Activated naive CD8-positive, alpha-beta T cell treated with anti-CD3 and anti-CD28 coated beads, Interleukin-2, amount 50 U/mL, for 16 hours (primary cell): ENCODE data around the gene PLA2G2E.

Experiments used
- DNase-seq: peaks from one replicate; pipeline ENCODE4 v3.0.0-alpha.2; 2020; ENCODE audit warnings: low read depth, low spot score

PLA2G2E gene, protein sequence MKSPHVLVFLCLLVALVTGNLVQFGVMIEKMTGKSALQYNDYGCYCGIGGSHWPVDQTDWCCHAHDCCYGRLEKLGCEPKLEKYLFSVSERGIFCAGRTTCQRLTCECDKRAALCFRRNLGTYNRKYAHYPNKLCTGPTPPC

DNA sequence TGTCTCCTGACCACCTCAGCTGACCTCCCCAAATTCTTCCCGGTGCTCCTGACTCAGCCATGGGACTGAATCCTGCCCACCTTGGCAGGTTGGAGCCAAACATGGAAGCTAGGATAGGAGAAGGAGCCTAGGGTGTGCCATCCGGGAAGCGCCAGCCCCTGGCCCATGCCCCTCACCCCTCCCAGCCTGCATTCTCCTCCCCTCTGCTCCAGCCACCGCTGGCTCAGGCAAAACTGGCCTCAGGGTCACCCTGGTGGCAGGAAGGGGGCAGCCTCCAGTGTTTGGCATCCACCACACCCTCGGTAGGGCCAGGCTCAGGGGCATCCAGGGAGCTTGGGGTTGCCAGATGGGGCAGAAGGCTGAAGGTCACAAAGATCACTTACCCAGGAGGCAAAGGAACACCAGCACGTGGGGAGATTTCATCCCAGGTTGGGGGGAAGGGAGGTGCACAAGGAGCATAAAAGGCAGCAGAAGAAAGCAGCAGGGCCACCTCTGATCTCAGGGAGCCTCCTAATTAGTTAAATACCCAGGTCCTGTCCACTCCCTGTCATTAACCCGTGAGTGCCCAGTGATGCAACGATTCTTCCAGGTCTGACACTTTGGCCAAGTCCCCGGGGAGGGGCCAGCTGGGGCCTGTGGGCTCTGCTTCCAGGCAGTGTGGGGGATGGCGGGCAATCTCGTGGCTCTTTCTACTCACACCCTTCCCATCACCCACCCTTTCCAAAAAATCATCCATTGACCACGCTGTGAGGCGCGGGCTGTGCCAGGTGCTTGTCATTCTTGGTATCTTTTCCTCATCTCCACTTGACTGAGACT, at the start of gene PLA2G2E:
PLA2G2E (minus strand) TSS at position 481 of the 816 bp plus-strand sequence; CDS start at position 423, 58 bp downstream.
- DNase-seq: no peak

DNA sequence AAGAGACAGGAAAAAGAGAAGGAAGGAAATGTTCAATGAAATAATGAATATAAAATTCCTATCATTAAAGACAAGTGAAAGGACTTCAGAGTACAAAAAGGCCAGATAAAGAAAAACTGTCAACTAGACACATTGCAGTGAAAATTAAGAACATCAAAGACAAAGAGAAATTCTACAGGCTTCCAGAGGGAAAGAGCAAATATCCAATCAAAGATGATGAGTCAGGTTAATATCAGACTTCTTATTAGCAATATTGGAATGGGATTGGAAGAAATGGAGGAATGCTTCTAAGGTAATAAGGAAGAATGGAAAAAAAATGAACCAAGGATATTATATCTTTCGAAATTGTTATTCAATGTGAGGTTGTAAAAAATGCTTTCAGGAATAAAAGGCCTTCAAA, 48.2 kb upstream of the PLA2G2E start:
- DNase-seq: no peak

DNA sequence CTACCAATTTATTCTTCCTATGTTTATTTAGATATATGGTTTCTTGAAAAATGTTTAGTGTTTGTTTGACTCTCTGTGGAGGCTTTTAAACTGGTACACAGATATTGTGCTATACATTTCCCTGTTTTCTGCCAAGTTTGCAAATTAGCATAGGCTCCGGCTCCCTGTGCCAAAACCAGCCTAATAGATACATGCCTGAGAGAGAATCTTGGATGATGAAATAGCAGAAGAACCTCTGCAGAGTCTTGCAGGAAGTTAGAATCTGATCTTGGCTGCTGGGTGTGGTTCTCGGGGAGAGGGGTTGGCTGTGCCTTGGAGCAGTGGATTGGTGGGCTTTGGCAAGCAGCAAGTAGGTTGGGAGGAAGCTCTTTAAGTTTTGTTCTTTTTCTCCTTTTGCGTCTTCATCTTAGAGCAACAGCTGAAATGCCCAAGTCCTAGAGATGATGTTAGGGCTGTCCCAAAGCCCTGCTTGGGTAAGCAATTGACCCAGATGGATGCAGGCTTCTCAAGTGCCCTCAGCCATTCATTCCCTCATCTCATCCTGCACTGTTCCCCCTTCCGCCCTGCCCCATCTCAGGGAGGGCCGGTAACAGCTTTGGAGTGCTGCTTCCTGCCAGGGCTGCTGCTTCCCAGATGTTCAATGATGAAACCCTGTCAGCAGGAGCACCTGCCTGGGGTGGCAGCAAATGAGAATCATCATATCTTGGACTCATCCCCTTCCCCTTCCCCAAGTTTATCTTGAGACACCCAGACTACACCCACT, 46.7 kb upstream of the PLA2G2E start:
- no peak for DNase-seq

DNA sequence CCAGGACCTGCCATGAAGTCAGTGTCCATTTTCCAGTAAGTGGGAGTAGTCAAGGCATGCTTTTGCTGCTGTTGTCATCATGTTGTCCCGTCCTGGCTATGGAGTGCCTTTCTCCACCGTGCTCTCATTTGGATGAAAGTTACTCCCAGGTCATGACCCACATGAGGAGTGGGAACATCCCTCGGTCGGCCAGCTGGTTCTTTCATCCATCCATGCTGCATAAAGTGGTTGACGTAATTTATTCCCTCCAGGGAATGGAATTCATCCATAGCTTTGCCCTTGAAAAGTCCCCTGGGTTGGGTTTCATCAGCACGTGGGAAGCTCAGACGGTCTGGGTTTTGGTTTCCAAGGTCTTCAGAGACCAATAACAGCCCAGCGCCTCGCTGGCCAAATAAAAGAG, 44.4 kb upstream of the PLA2G2E start:
- no peak for DNase-seq

DNA sequence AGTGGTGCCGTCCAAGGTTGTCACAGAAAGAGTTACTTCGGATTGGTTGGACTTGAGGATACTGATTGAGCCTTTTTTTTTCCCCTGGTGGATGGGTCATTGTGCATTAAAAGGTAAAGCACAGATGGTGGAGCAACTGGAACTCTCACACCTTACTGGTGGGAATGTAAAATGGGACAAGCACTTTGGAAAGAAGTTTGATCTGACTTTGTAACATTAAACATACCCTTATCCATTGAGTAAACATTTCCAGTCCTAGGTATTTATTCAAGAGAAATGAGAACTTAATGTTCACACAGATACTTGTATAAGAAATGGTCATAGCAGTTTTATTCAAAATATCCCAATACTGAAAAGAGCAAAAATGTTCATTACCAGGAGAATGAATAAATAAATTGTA, 41.1 kb upstream of the PLA2G2E start:
- DNase-seq: no peak

DNA sequence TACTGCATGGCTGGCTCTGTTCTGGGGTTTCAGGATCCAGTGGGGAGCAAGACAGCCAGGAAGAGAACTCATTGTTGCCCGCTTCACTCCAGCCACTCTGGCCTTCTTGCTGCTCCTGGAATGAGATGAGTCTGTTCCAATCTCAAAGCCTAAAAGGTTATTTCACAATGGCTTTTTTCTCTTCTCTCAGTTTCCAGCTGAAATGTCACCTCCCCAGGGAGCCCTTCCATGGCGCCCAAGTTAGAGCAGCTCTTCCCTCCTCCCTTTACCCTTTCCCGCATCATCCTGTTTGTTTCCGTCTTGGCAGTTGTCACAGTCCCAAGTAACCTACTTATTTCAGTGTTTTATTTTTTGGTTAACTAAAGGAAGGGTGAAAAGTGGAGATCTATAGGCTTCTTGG, 40.2 kb upstream of the PLA2G2E start:
- no peak for DNase-seq

DNA sequence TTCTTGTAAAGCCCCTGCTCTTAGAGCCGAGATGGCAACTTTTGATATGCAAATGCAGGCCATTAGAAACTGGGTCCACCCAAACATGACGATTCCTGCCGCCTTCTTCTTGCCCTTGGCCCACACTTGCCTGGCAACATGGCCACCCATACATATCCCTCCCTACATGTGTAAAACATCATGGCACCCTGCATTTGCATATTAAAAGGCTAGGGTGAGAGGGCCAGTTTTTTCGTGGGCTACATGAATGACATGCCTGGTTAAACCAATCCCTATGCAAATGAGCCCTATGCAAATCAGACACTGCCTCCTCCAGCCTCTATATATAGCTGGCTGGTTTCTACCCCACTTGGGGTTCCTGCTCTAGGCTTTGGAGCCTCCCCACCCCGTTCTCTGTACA, 37.2 kb upstream of the PLA2G2E start:
- no peak for DNase-seq

DNA sequence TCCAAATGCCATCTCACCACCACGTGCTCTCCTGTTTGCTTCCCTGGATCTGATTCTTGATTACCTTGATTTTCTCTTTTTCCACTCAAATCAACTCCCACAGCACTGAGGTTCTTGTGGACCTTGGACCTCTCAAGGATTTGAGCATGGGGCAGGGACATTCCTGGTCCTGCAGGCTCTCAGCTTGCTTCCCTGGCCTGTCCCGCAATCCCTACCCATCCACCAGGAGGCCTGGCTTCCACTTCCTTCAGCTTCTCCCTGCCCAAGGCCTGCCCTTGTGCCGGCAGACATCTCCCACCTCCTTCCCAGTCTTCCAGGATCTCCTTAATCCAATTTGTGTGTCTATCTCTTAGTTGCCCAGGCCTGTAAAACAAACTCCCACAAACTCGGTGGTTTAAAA, 34.4 kb upstream of the PLA2G2E start:
- no peak for DNase-seq

DNA sequence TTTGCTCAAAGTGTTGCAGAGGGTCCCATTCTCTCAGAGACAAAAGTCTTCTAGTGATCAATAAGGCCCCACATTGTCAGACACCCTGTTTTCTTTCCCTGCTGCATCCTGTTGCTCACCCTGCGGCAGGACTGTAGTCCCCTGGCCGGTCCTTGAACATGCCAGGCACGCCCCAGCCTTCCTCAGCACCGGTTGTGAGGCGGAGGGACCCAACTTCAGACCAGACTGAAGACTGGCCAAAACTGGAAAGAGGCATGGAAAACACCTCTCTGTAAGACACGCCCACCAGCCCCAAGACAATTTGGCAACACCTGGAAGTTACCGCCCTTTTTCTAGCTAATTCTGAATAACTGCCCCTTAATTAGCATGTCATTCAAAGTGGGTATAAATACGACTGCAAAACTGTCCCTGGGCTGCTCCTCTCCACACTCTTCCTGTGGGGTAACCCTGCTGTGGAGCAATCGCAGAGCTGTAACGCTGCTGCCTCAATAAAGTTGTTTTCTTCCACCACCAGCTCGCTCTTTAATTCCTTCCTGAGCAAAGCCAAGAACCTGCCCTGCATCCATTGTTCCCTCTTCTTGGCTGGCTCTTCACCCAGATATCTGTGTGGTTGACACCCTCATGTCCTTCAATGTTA, 32.2 kb upstream of the PLA2G2E start:
- no peak for DNase-seq

DNA sequence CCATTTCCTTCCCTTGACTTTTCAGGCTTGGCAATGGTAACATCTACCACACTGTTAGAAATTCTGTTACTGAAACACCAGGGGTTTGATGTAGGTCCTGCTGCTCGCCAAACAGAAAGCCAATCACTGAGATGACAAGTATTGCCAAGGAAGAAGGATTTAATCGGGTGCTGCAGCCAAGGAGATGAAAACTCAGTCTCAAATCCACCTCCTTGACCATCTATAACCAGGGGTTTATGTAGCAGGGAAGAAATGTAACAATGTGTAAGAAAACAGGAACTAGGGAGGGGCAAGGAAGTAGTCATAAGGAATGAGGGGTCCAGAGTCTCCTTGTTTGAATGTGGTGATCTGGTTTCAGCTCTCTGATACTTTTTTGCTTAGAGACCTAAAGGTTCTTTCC, 30.6 kb upstream of the PLA2G2E start:
- no peak for DNase-seq

DNA sequence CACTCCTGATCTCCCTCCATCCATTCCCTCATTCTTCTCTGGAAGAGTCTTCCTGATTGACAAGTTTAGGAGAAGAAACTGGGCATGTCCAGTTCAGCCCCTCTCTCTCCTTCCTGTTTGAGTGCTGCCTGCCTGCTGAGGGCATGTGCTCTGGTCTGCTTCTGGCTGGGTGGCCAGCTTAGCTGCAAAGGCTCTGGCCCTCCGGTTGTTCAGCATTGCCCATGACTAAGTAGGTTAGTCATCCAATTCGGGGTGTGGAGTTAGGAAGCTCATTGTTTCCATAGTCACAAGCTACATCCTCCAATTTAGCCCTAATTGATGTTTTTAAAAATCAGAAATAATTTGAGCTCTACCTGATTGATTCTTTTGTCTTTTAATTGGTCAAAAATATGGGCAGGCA, 25.6 kb upstream of the PLA2G2E start:
- no peak for DNase-seq

DNA sequence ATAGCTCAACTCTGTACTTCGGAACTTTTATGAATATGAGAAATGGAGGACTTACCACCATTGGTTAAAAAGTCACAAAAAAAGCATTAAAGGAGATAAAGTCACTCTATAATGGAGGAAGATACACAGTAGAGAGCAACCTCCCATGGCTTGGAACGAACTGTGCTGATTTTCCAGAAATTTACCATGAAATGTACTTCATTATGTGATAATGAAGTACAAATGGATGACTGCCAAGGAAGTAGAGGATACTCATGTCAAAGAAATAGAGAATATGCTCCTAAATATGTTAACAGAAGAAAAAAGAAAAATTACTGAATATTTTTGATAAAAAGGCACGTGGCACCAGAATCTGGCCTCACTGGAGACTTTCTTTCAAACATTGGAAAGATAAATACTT, 23.6 kb upstream of the PLA2G2E start:
- no peak for DNase-seq

DNA sequence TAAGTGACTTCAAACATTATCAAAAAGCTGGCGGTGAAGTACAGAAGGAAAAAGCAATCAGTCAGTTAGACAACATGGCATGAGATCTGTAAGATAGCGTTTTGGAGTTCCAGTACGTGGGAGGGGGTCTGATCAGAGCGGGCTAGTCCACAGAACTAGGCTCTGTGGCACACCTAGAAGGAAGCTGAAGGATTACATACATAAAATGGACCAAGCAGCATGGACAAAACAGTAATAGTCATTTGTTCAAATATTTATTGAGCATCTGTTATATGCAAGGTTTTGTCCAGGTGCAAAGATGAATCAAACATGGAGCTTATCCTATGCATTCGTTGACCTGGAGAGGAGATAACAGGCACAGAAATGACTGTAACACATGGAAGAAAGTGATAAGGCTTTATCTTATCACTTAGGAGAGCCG, 22.9 kb upstream of the PLA2G2E start:
- no peak for DNase-seq

DNA sequence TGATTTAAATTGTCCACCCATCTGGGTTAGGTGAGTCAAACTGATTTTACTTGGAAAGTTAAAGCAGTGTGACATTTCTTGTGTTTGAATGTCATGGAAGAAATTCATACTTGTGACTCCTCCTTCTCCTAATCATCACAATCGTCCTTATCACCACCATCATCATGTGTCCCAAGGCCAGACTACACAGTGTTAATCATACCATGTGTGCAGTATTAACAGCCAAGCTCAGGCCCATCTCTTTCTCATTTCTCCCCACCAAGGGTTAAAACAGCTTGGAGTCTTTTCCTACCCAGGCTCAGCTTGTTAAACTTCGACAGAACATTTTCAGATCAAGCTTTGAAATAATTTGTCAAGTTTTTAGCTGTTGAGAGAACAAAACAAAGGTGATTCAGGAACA, 22.5 kb upstream of the PLA2G2E start:
- DNase-seq: no peak

DNA sequence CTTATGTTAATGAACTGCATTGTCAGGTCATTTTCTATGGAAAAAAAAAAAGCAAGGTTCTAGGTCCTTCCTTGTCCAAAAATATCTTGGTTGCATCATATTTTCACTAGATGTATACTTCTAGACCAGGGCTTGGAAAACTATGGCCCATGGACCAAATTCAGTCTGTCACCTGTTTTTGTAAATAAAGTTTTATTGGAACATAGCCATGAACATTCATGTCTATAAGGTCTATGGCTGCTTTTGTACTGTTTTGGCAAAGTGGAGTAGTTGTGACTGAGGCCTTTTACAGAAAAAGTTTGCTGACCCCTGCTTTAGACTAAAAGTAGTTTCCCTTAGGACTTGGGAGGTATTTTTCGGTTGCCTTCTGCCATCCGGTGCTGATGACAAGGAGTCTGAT, 19.2 kb upstream of the PLA2G2E start:
- DNase-seq: no peak

DNA sequence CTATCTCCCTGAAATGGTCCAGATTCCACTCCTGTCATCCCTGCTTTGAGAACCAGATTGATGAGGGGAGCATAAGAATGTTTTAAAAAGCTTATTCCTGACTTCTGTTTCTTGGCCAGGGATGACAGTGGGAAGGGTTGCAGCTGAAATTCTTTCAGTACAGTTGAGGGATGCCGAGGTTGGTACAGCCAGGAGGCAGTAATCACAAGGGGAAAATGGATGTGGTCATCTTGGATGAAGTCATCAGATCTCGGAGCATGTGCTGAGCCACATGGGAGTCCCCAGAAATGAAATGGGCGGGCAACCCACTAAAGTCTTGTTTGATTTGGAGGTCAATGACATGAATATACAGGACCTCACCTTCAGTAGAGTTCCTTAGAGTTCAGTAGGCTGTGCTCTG, 18.7 kb upstream of the PLA2G2E start:
- no peak for DNase-seq

DNA sequence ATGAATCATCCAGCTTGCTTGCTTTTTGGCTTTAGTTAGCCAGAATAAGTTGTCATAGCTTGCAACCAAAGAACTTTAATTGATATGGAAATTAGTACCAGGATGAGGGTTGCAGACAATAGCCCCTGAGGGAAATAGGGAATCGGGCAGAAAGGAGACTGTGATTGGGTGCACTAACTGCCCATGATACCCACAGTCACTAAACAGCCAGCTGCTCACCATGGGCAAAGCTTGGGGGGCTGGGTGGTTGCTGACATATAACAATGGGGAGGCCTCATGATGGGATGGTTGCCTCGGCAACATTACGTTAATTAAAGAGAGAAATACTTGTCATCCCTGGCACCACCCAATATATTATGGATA, 17.8 kb upstream of the PLA2G2E start:
- DNase-seq: no peak

DNA sequence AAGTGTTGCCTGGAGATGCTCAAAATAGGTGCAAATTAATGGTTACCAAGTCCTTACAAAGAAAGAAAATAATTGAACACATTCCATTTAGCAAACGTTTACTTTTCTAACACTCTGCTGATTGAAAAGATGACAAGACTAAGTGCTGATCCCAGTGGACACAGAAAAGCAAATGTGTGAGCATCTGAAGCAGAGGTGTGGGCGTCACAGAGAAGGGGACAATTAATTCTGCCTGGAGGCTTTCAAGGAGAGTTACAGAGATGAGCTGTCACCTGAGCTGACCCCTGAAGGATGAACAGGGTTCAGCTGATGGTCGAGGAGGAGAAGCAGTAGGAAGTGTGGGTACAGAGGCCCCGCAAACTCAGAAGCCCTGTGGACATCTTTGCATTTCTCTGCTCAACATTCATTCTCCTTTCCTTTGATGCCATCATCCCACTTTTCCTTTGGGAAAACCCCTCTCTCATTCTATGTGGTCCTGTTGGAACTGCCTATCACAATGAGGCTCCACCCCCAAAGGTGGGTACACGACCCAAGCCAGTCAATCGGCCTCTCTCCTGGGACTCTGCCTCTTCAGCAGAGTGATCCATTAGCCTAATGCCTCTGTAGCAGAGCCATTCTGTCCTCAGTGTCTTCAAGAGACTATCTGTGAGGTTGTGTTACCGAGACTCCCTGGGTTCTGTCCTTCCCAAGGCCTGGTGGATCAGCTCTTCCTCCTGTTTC, 17.2 kb upstream of the PLA2G2E start:
- DNase-seq: no peak

DNA sequence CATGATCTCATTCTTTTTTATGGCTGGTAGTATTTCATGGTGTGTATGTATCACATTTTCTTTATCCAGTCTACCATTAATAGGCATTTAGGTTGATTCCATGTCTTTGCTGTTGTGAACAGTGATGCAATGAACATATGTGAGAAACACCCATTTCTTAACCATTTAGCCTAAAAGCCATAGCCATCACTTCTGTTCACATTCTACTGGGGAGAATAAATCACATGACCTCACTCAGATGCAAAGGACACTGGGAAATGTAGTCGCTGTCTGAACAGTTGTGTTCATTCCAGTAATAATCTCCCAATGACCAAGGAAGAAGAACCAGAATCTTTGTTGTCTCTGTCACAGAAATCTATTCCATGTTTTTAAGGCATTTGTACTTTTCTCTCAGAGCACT, 15.1 kb upstream of the PLA2G2E start:
- DNase-seq: no peak

DNA sequence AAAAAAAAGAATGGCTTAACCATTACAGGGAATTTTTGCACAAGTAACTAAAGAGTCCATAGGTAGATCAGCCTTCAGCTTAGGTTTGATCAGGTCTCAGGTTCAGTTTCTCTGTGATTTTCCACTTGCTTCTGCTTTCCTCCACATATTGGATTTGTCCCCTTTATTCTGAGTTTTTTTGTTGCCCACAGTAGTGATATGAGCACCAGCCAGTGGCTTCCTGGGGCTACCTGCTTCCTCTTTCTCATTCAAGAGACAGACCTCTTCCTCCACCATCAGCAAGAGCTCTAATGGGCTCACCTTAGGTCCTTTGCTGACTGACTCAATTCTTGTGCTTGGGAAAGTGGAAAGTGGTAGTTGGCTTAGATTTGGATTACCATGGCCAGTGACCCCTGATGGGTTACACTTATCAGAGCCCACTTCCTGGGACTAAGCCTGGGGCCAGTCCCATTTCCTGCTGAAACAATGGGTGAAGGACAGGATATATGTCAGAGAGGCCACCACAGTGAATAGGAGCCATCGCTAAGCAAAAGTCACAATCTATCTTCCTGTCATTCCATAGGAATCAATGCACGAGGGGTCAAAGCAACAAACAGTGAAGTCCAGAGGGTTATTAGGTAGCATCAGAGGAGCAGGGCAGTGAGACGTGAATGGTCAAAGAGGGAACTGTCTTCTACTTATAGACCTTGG, 12.8 kb upstream of the PLA2G2E start:
- DNase-seq: no peak

DNA sequence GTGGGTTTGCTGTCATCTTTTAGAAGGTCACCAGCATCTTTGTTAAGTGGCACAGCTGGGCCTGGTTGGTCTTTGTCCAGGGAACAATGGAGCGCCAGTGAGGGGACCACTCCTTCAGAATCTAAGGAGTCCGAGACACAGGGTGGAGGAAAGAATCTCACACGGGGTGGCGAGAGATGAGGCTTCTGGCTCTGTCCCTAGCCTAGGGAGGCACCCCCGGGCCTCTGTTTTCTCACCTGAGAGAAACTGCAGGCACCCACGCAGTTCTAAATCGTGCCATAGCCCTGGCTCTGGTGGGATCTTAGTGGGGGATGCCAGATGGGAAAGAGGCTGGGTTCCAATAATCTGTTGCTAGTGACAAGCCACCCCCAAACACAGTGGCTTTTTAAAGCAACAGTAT, 10.9 kb upstream of the PLA2G2E start:
- DNase-seq: no peak
